HCT116 (cell line): ENCODE measurements around the gene HMGN1. TPM values are rescaled to one million over a fixed set of nuclear protein-coding genes. Genes with fewer than 3 reads are reported as not detected.

Experiments
- ATAC-seq: fragments of 200-7000 bp; cut with Tn5 transposase; 2 replicates; pipeline ENCODE4 v1.9.1; 2020; ENCODE audit warnings: mild to moderate bottlenecking, moderate library complexity
- BruUV-seq: library from RNA; stranded (reverse); fragments of 400-500 nt; replicated peaks from 2 replicates; lab custom pipeline; 2021; lab: Mats Ljungman, UMichigan
- CTCF ChIA-PET: fragments of 300-600 bp; sonication (Branson Sonifier 250); formaldehyde crosslinking; loops from one replicate; lab custom pipeline; 2021; ENCODE audit warnings: antibody characterized with exemption; lab: Charles Lee
- POLR2A ChIA-PET: fragments of 300-600, 350-600 bp; sonication (Branson Sonifier 250); formaldehyde crosslinking; loops from one replicate; lab custom pipeline; 2021; ENCODE audit warnings: antibody characterized with exemption; lab: Charles Lee
- RAD21 ChIA-PET, 2 experiments: fragments of 300-600 bp; sonication (Branson Sonifier 250); formaldehyde crosslinking; loops; one replicate each; lab custom pipeline; 2023; ENCODE audit warnings: low total read pairs in 2 of 2; ENCODE audit not compliant: uncharacterized antibody in 2 of 2, unreplicated experiment in 2 of 2, low non-redundant PET in 1 of 2; lab: Charles Lee
- DNase-seq: peaks from one replicate; pipeline ENCODE4 v3.0.0-alpha.2; 2010; ENCODE audit warnings: low read depth, low spot score
- H2AFZ ChIP-seq: fragments of 200-600 bp; shearing (Covaris generic), sonication (generic); 2 replicates; pipeline ENCODE4 v1.6.1; 2017; ENCODE audit warnings: low read depth, mixed run types, mixed read lengths, antibody characterized with exemption, low read length; ENCODE audit not compliant: poor library complexity, severe bottlenecking
- H3K27ac ChIP-seq: 2 replicates; pipeline ENCODE4 v1.5.1; 2012; ENCODE audit warnings: low read depth, low read length
- H3K27me3 ChIP-seq: fragments of 200-600 bp; sonication (generic); 2 replicates; pipeline ENCODE4 v1.6.1; 2016; ENCODE audit warnings: mixed run types, low read length, mixed read lengths; ENCODE audit not compliant: insufficient read depth
- H3K36me3 ChIP-seq, 2 experiments: fragments of 200-500 bp in 1 of 2; fragments of 200-600 bp in 1 of 2; sonication (Bioruptor generic) in 1 of 2; sonication (generic) in 1 of 2; 2 replicates each; pipeline versions ENCODE4 v1.5.1 to v1.6.1; 2014 to 2016; ENCODE audit warnings: low read length in 2 of 2, inconsistent platforms in 1 of 2, mixed read lengths in 1 of 2, mixed run types in 1 of 2; ENCODE audit not compliant: insufficient read depth in 2 of 2, control insufficient read depth in 1 of 2
- H3K4me1 ChIP-seq, 2 experiments: fragments of 200-600 bp in 1 of 2; sonication (generic) in 1 of 2; 2 replicates each; pipeline versions ENCODE4 v1.5.1 to v1.6.1; 2012 to 2017; ENCODE audit warnings: low read length in 2 of 2, inconsistent platforms in 1 of 2, mild to moderate bottlenecking in 1 of 2, mixed read lengths in 1 of 2, mixed run types in 1 of 2, moderate library complexity in 1 of 2; ENCODE audit not compliant: insufficient read depth in 2 of 2, control insufficient read depth in 1 of 2
- H3K4me2 ChIP-seq: fragments of 200-600 bp; sonication (generic); 2 replicates; pipeline ENCODE4 v1.6.1; 2017; ENCODE audit warnings: mixed run types, low read length, mixed read lengths
- H3K4me3 ChIP-seq, 2 experiments: fragments of 200-600 bp in 1 of 2; sonication (generic) in 1 of 2; replicated peaks in 1 of 2; 2 replicates each; pipeline ENCODE4 v1.5.1; 2011 to 2016; ENCODE audit warnings: low read length in 2 of 2, control low read depth in 1 of 2, low read depth in 1 of 2, mild to moderate bottlenecking in 1 of 2, mixed read lengths in 1 of 2, mixed run types in 1 of 2
- H3K79me2 ChIP-seq: fragments of 200-600 bp; sonication (generic); 2 replicates; pipeline ENCODE4 v1.6.1; 2017; ENCODE audit warnings: mild to moderate bottlenecking, mixed run types, low read length, moderate library complexity, mixed read lengths; ENCODE audit not compliant: insufficient read depth
- H3K9ac ChIP-seq: fragments of 200-600 bp; sonication (generic); 2 replicates; pipeline ENCODE4 v1.6.1; 2016; ENCODE audit warnings: low read length, mixed read lengths
- H3K9me2 ChIP-seq: fragments of 200-600 bp; sonication (generic), shearing (Covaris generic); 2 replicates; pipeline ENCODE4 v1.6.1; 2017; ENCODE audit warnings: mixed run types, mild to moderate bottlenecking, moderate library complexity; ENCODE audit not compliant: insufficient read depth
- H3K9me3 ChIP-seq, 2 experiments: fragments of 200-500 bp in 1 of 2; fragments of 200-600 bp in 1 of 2; sonication (Bioruptor generic) in 1 of 2; sonication (generic) in 1 of 2; 2 replicates each; pipeline ENCODE4 v1.6.1; 2014 to 2017; ENCODE audit warnings: low read length in 2 of 2, mixed read lengths in 2 of 2, inconsistent platforms in 1 of 2, low read depth in 1 of 2, mild to moderate bottlenecking in 1 of 2, mixed run types in 1 of 2, moderate library complexity in 1 of 2; ENCODE audit not compliant: control insufficient read depth in 1 of 2, insufficient read depth in 1 of 2
- H4K20me1 ChIP-seq: fragments of 200-600 bp; sonication (generic), shearing (Covaris generic); 2 replicates; pipeline ENCODE4 v1.6.1; 2017; ENCODE audit warnings: mixed run types, mild to moderate bottlenecking, moderate library complexity; ENCODE audit not compliant: insufficient read depth
- EGR1 ChIP-seq: IDR thresholded peaks from 2 replicates; pipeline ENCODE4 v1.6.1; 2012; ENCODE audit warnings: low read depth
- FOSL1 ChIP-seq: IDR thresholded peaks from 2 replicates; pipeline ENCODE4 v1.6.1; 2012; ENCODE audit warnings: low read depth
- JUND ChIP-seq: IDR thresholded peaks from 2 replicates; pipeline ENCODE4 v1.6.1; 2012
- POLR2A ChIP-seq: IDR thresholded peaks from 2 replicates; pipeline ENCODE4 v1.7.0; 2011; ENCODE audit warnings: borderline replicate concordance; ENCODE audit not compliant: insufficient read depth, insufficient read length; ENCODE audit errors: extremely low read depth
- RAD21 ChIP-seq: IDR thresholded peaks from 2 replicates; pipeline ENCODE4 v1.6.1; 2012; ENCODE audit warnings: low read depth, mild to moderate bottlenecking
- TCF7L2 ChIP-seq: IDR thresholded peaks from 2 replicates; pipeline ENCODE4 v1.7.0; 2011; ENCODE audit warnings: borderline replicate concordance, inconsistent platforms; ENCODE audit not compliant: insufficient read depth, insufficient read length; ENCODE audit errors: extremely low read depth
- ZBTB33 ChIP-seq: IDR thresholded peaks from 2 replicates; pipeline ENCODE4 v1.6.1; 2011; ENCODE audit warnings: mild to moderate bottlenecking, low read length, moderate library complexity; ENCODE audit not compliant: insufficient replicate concordance; ENCODE audit errors: extremely low read depth
- ZFX ChIP-seq: fragments of 450-650 bp; IDR thresholded peaks from 2 replicates; pipeline ENCODE4 v1.6.1; 2017
- ZNF274 ChIP-seq: fragments of 200-500 bp; sonication (Bioruptor generic); IDR thresholded peaks from 2 replicates; pipeline ENCODE4 v1.6.1; 2014; ENCODE audit warnings: mild to moderate bottlenecking, low read depth, low read length, inconsistent platforms
- intact Hi-C: fragments of 100-400 bp; cut with micrococcal nuclease; formaldehyde crosslinking; loops from 2 replicates; pipeline ENCODE4 v1.10.0; 2022
- total RNA-seq: library from RNA; stranded (reverse); gene quantifications from one replicate; pipeline ENCODE4 v1.2.1, GENCODE V29; 2021; ENCODE audit not compliant: unreplicated experiment
- TF ChIP-seq, protein P1 (sequence below), 3 experiments: fragments of 200-600 bp in 1 of 3; sonication (generic) in 1 of 3; IDR thresholded peaks in 2 of 3; conservative IDR thresholded peaks in 1 of 3; 2 replicates each; pipeline ENCODE4 v1.5.1; 2012 to 2017; ENCODE audit warnings: low read depth in 2 of 3, low read length in 2 of 3, antibody characterized with exemption in 1 of 3, borderline replicate concordance in 1 of 3, control low read depth in 1 of 3, mild to moderate bottlenecking in 1 of 3, mixed read lengths in 1 of 3, mixed run types in 1 of 3, moderate library complexity in 1 of 3; ENCODE audit not compliant: insufficient read depth in 1 of 3
- TF ChIP-seq, protein P2 (sequence below): IDR thresholded peaks from 2 replicates; pipeline ENCODE4 v1.6.1; 2012

The HMGN1 gene
- total RNA-seq, 1 experiment from 2014 or later = 399 TPM

- Histone ChIP-seq H3K27me3 (no peaks in the 10 kb centered on the region), H3K4me2 (no peak overlapping the region)
- CTCF ChIA-PET = no interaction called here
- no peak for TF ChIP-seq ZBTB33
- no peak for TF ChIP-seq EGR1
- TF ChIP-seq RAD21 = no peak
- TF ChIP-seq, all 23 proteins: peak for 0
- H3K9ac ChIP-seq = no peak overlapping the region
- no peak overlapping the region for H2AFZ ChIP-seq
- no peaks in the 10 kb centered on the region for H3K4me1 ChIP-seq
- no peaks in the 10 kb centered on the region for H3K9me2 ChIP-seq
- no peak overlapping the region for H3K4me3 ChIP-seq
- DNase-seq = no peak
- intact Hi-C loops = no loop called here
- H3K9me3 ChIP-seq = no peaks in the 10 kb centered on the region
- H3K79me2 ChIP-seq = peaks cover 78% of the 10 kb centered on the region
- H4K20me1 ChIP-seq = 0 out of 2 replicates have a peak, but pooled peaks cover 3% of the 10 kb centered on the region
- ATAC-seq = no peak
- BruUV-seq = no TSS peak
- POLR2A ChIA-PET = no interaction called here
- H3K27ac ChIP-seq = no peak overlapping the region
- peaks cover 22 to 35% of the 10 kb centered on the region in 2 experiments for H3K36me3 ChIP-seq
- RAD21 ChIA-PET = no interaction called here
Measured at GRCh38 chr21:39300587-39300986, 48.3 kb downstream of the HMGN1 start.

- Histone ChIP-seq H3K9me3 (no peaks in the 10 kb centered on the region), H3K9ac (no peak overlapping the region), H3K36me3 (peaks cover 39 to 54% of the 10 kb centered on the region in 2 experiments), H3K27ac (no peak overlapping the region), H3K79me2 (peaks cover 55% of the 10 kb centered on the region), H3K4me3 (no peak overlapping the region), H3K9me2 (no peaks in the 10 kb centered on the region), H2AFZ (no peak overlapping the region), H3K4me1 (no peaks in the 10 kb centered on the region), H3K27me3 (no peaks in the 10 kb centered on the region), H4K20me1 (0 out of 2 replicates have a peak, but pooled peaks cover 3% of the 10 kb centered on the region), H3K4me2 (no peak overlapping the region)
- intact Hi-C loops = no loop called here
- ATAC-seq (no peak), DNase-seq (no peak)
- ChIA-PET CTCF (no interaction called here), RAD21 (no interaction called here), POLR2A (no interaction called here)
- BruUV-seq = no TSS peak
- TF ChIP-seq FOSL1 = no peak
- TF ChIP-seq ZBTB33 = no peak
- no peak for TF ChIP-seq ZFX
- TF ChIP-seq, protein P1, sequence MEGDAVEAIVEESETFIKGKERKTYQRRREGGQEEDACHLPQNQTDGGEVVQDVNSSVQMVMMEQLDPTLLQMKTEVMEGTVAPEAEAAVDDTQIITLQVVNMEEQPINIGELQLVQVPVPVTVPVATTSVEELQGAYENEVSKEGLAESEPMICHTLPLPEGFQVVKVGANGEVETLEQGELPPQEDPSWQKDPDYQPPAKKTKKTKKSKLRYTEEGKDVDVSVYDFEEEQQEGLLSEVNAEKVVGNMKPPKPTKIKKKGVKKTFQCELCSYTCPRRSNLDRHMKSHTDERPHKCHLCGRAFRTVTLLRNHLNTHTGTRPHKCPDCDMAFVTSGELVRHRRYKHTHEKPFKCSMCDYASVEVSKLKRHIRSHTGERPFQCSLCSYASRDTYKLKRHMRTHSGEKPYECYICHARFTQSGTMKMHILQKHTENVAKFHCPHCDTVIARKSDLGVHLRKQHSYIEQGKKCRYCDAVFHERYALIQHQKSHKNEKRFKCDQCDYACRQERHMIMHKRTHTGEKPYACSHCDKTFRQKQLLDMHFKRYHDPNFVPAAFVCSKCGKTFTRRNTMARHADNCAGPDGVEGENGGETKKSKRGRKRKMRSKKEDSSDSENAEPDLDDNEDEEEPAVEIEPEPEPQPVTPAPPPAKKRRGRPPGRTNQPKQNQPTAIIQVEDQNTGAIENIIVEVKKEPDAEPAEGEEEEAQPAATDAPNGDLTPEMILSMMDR (IDR thresholded peaks at IDR 0.05 in 2 of 3, conservative IDR thresholded peaks at IDR 0.05 in 1 of 3; ENCODE audit: borderline replicate concordance in 1 of 3, insufficient read depth in 1 of 3, low read depth in 2 of 3, low read length in 2 of 3) = no peak
- TF ChIP-seq JUND = no peak
- TF ChIP-seq, protein P2, sequence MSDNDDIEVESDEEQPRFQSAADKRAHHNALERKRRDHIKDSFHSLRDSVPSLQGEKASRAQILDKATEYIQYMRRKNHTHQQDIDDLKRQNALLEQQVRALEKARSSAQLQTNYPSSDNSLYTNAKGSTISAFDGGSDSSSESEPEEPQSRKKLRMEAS = no peak
- no peak for TF ChIP-seq RAD21
- no peak for TF ChIP-seq ZNF274
- no peak for TF ChIP-seq TCF7L2
- TF ChIP-seq POLR2A = no peak
Measured at GRCh38 chr21:39296891-39297290, 52.0 kb downstream of the HMGN1 start.
